Measurements from ENCODE around the gene OR14A2.
"Not testable (repeated sequence)": the region's sequence is repeated elsewhere in the genome, so short reads cannot be mapped to it uniquely, and the experiment has no call there.

- not testable (repeated sequence) for TF ChIP-seq CTCF, POLR2A (IDR thresholded peaks at IDR 0.05)
These were observed 6.4 kb upstream of the OR14A2 start for GRCh38 chr1:247754311-247754710.
